Glutamatergic neuron (in vitro differentiated cells): ENCODE measurements around the gene OR13G1. TPM values are rescaled to one million over a fixed set of nuclear protein-coding genes. Genes with fewer than 3 reads are reported as not detected.

ENCODE experiments used
- DNase-seq: peaks from one replicate; pipeline ENCODE4 v3.0.0; 2022
- H3K27ac Mint-ChIP-seq: one replicate; pipeline ENCODE4 v1.8.0; 2020; ENCODE audit warnings: mild to moderate bottlenecking, mixed read lengths, inconsistent platforms; ENCODE audit not compliant: unreplicated experiment
- H3K27me3 Mint-ChIP-seq: one replicate; pipeline ENCODE4 v1.8.0; 2020; ENCODE audit warnings: mild to moderate bottlenecking, moderate library complexity, mixed read lengths, inconsistent platforms; ENCODE audit not compliant: unreplicated experiment
- H3K36me3 Mint-ChIP-seq: one replicate; pipeline ENCODE4 v1.8.0; 2020; ENCODE audit warnings: mild to moderate bottlenecking, mixed read lengths, inconsistent platforms; ENCODE audit not compliant: unreplicated experiment
- H3K4me1 Mint-ChIP-seq: one replicate; pipeline ENCODE4 v1.8.0; 2020; ENCODE audit warnings: mild to moderate bottlenecking, low read depth, mixed read lengths, inconsistent platforms; ENCODE audit not compliant: unreplicated experiment
- H3K4me3 Mint-ChIP-seq: one replicate; pipeline ENCODE4 v1.8.0; 2020; ENCODE audit warnings: mild to moderate bottlenecking, mixed read lengths, inconsistent platforms; ENCODE audit not compliant: unreplicated experiment
- H3K9me3 Mint-ChIP-seq: one replicate; pipeline ENCODE4 v1.8.0; 2020; ENCODE audit warnings: mild to moderate bottlenecking, moderate library complexity, mixed read lengths, inconsistent platforms; ENCODE audit not compliant: unreplicated experiment
- CTCF ChIP-seq: fragments of 200-600 bp; sonication (generic); IDR thresholded peaks from one replicate; pipeline ENCODE4 v1.5.0; 2021; ENCODE audit not compliant: partially characterized antibody, unreplicated experiment
- total RNA-seq: library from RNA; stranded (reverse); fragmentation: NEBNext Ultra II Directional; extraction: Animal tissue kit (Norgen Biotek cat#: 25700); gene quantifications from one replicate; pipeline ENCODE4 v1.2.1, GENCODE V29; 2021; ENCODE audit not compliant: unreplicated experiment

The OR13G1 gene
- total RNA-seq, 1 donor from 2014 or later: not detected

- Mint-ChIP-seq H3K4me1 (no peaks in the 10 kb centered on the region), H3K27ac (no peak overlapping the region), H3K4me3 (no peak overlapping the region), H3K27me3 (no peaks in the 10 kb centered on the region), H3K9me3 (no peaks in the 10 kb centered on the region), H3K36me3 (no peaks in the 10 kb centered on the region)
- no peak for TF ChIP-seq CTCF
- DNase-seq: no peak
These were observed 21.8 kb upstream of the OR13G1 start for GRCh38 chr1:247701338-247701737.

- no peaks in the 10 kb centered on the region for H3K4me1 Mint-ChIP-seq
- H3K9me3 Mint-ChIP-seq: no peaks in the 10 kb centered on the region
- no peaks in the 10 kb centered on the region for H3K27me3 Mint-ChIP-seq
- H3K4me3 Mint-ChIP-seq: no peak overlapping the region
- H3K36me3 Mint-ChIP-seq: no peaks in the 10 kb centered on the region
- no peak overlapping the region for H3K27ac Mint-ChIP-seq
- peak; percentile 87 for TF ChIP-seq CTCF
- DNase-seq: peak; percentile 68
These were observed 1.9 kb upstream of the OR13G1 start for GRCh38 chr1:247681288-247681897.

GRCh38 chr1:247680171-247680570, 632 bp upstream of the OR13G1 start:
- no peak for TF ChIP-seq CTCF
- Mint-ChIP-seq H3K9me3 (no peaks in the 10 kb centered on the region), H3K27me3 (no peaks in the 10 kb centered on the region), H3K4me3 (no peak overlapping the region), H3K4me1 (no peaks in the 10 kb centered on the region), H3K27ac (no peak overlapping the region), H3K36me3 (no peaks in the 10 kb centered on the region)
- DNase-seq: no peak

GRCh38 chr1:247669225-247669624, 10.3 kb downstream of the OR13G1 start:
- TF ChIP-seq CTCF: no peak
- DNase-seq: no peak
- Mint-ChIP-seq H3K4me1 (no peaks in the 10 kb centered on the region), H3K27me3 (no peaks in the 10 kb centered on the region), H3K4me3 (no peak overlapping the region), H3K9me3 (no peaks in the 10 kb centered on the region), H3K27ac (no peak overlapping the region), H3K36me3 (no peaks in the 10 kb centered on the region)

- Mint-ChIP-seq H3K4me3 (no peak overlapping the region), H3K4me1 (no peaks in the 10 kb centered on the region), H3K27ac (no peak overlapping the region), H3K36me3 (no peaks in the 10 kb centered on the region), H3K9me3 (no peaks in the 10 kb centered on the region), H3K27me3 (peaks cover 2% of the 10 kb centered on the region)
- DNase-seq: no peak
- TF ChIP-seq CTCF: no peak
These were observed 23.2 kb downstream of the OR13G1 start for GRCh38 chr1:247656221-247656875.
